ENCODE data around the gene DTX3. TPM values are rescaled to one million over a fixed set of nuclear protein-coding genes. Genes with fewer than 3 reads are reported as not detected.

DTX3 gene
- total RNA-seq, 1 experiment from 2014 or later = 67.5 TPM

GRCh38 chr12:57604992-57605810 is 577 bp downstream of the DTX3 start:
- Histone ChIP-seq H4K5ac (ENCODE audit: insufficient read length, low read depth, low read length) (no peak overlapping the region), H3K18ac (ENCODE audit: insufficient read length, low read depth, low read length) (peak overlapping the region; percentile 62), H3K9ac (ENCODE audit: extremely low read depth, insufficient read length, low read length) (peak overlapping the region; percentile 51), H3K9me3 (ENCODE audit: control insufficient read depth, low read depth, low read length) (no peaks in the 10 kb centered on the region), H4K8ac (replicated peaks; ENCODE audit: insufficient read length, low read depth, low read length) (no peak overlapping the region), H2BK5ac (ENCODE audit: insufficient read length, low read length) (no peak overlapping the region), H3K79me1 (ENCODE audit: insufficient read depth, low read depth, low read length, poor library complexity, severe bottlenecking) (no peaks in the 10 kb centered on the region), H2BK20ac (ENCODE audit: low read depth, low read length, poor library complexity, severe bottlenecking) (no peak overlapping the region), H3K27ac (ENCODE audit: insufficient read length, low read depth, low read length) (no peak overlapping the region), H4K20me1 (ENCODE audit: control insufficient read depth, insufficient read depth, insufficient read length) (no peaks in the 10 kb centered on the region), H2BK120ac (ENCODE audit: low read depth, low read length, poor library complexity, severe bottlenecking) (no peak overlapping the region), H2AFZ (ENCODE audit: low read length) (no peak overlapping the region), H4K91ac (ENCODE audit: insufficient read length, low read depth, low read length) (no peak overlapping the region), H2AK5ac (ENCODE audit: insufficient read length, low read length) (no peak overlapping the region), H3K23ac (ENCODE audit: insufficient read length, low read depth, low read length) (no peak overlapping the region), H3K4me1 (ENCODE audit: insufficient read depth, low read length) (peaks cover 3% of the 10 kb centered on the region), H3K27me3 (ENCODE audit: insufficient read depth, low read length) (no peaks in the 10 kb centered on the region), H3K14ac (ENCODE audit: insufficient read depth, low read length) (peak overlapping the region; percentile 60), H3K56ac (ENCODE audit: insufficient read length, low read depth, low read length) (no peak overlapping the region), H3T11ph (ENCODE audit: low read length) (no peak overlapping the region), H3K4ac (ENCODE audit: low read depth, low read length) (no peak overlapping the region), H2BK12ac (ENCODE audit: insufficient read length, low read depth, low read length) (no peak overlapping the region), H3K79me2 (ENCODE audit: insufficient read depth, low read length) (no peaks in the 10 kb centered on the region), H2BK15ac (ENCODE audit: low read depth, low read length) (no peak overlapping the region), H3K4me2 (ENCODE audit: insufficient read depth, insufficient read length, low read length) (peak overlapping the region; percentile 89), H3K23me2 (ENCODE audit: insufficient read length, low read depth, low read length, poor library complexity, severe bottlenecking) (peaks cover 24% of the 10 kb centered on the region)
- Mint-ChIP-seq H3K4me1 (peaks cover 34 to 37% of the 10 kb centered on the region in 2 experiments), H3K36me3 (ENCODE audit: insufficient read depth in 1 of 3, low read depth in 3 of 3) (peaks cover 9 to 50% (median 29%) of the 10 kb centered on the region in 3 experiments), H3K27ac (peak overlapping the region in 2 of 3 experiments; percentile 41 to 70; a peak in 3 of 7 replicates), H3K27me3 (ENCODE audit: low read depth) (peaks cover 3% of the 10 kb centered on the region), H3K4me3 (peak overlapping the region; percentile 90), H3K9me3 (no peaks in the 10 kb centered on the region; a peak in 1 of 5 replicates)
- no peak for TF ChIP-seq CTCF (conservative IDR thresholded peaks at IDR 0.05)
- WGBS (ENCODE audit: extremely low coverage, insufficient read length, low lambda C conversion rate) = no CpG with 5 or more reads among the region's 25 CpGs
- DNase-seq = no peak
